Measurements from ENCODE around the gene SLF1.

The SLF1 gene

GRCh38 chr5:94623011-94623410 lies 4.5 kb downstream of the SLF1 start:
- DNase-seq (ENCODE audit: low read depth): no peak
- no peak for TF ChIP-seq CTCF (IDR thresholded peaks at IDR 0.05; ENCODE audit: low read depth, low read length, missing control alignments)
- H3K4me3 ChIP-seq (ENCODE audit: low read depth, low read length): no peak overlapping the region
- in situ Hi-C loops (cut with HindIII; ENCODE audit: low sequenced_read_pairs): no loop called here

- TF ChIP-seq CTCF (IDR thresholded peaks at IDR 0.05; ENCODE audit: low read depth, low read length, missing control alignments): no peak
- no peak for DNase-seq (ENCODE audit: low read depth)
- in situ Hi-C loops (cut with HindIII; ENCODE audit: low sequenced_read_pairs): no loop called here
- H3K4me3 ChIP-seq (ENCODE audit: low read depth, low read length): no peak overlapping the region
Measured at GRCh38 chr5:94623877-94624276, 5.4 kb downstream of the SLF1 start.

- in situ Hi-C loops (cut with HindIII; ENCODE audit: low sequenced_read_pairs): no loop called here
- H3K4me3 ChIP-seq (ENCODE audit: low read depth, low read length): no peak overlapping the region
- no peak for TF ChIP-seq CTCF (IDR thresholded peaks at IDR 0.05; ENCODE audit: low read depth, low read length, missing control alignments)
- DNase-seq (ENCODE audit: low read depth): no peak
Measured at GRCh38 chr5:94627191-94627590, 8.7 kb downstream of the SLF1 start.

GRCh38 chr5:94632024-94632423 lies 13.6 kb downstream of the SLF1 start:
- in situ Hi-C loops (cut with HindIII; ENCODE audit: low sequenced_read_pairs): no loop called here
- DNase-seq (ENCODE audit: low read depth): no peak
- H3K4me3 ChIP-seq (ENCODE audit: low read depth, low read length): no peak overlapping the region
- no peak for TF ChIP-seq CTCF (IDR thresholded peaks at IDR 0.05; ENCODE audit: low read depth, low read length, missing control alignments)

GRCh38 chr5:94640176-94640575 lies 21.7 kb downstream of the SLF1 start:
- in situ Hi-C loops (cut with HindIII; ENCODE audit: low sequenced_read_pairs): no loop called here
- no peak for DNase-seq (ENCODE audit: low read depth)
- no peak overlapping the region for H3K4me3 ChIP-seq (ENCODE audit: low read depth, low read length)
- TF ChIP-seq CTCF (IDR thresholded peaks at IDR 0.05; ENCODE audit: low read depth, low read length, missing control alignments): no peak

GRCh38 chr5:94645053-94645452 lies 26.6 kb downstream of the SLF1 start:
- no peak overlapping the region for H3K4me3 ChIP-seq (ENCODE audit: low read depth, low read length)
- no peak for DNase-seq (ENCODE audit: low read depth)
- TF ChIP-seq CTCF (IDR thresholded peaks at IDR 0.05; ENCODE audit: low read depth, low read length, missing control alignments): no peak
- in situ Hi-C loops (cut with HindIII; ENCODE audit: low sequenced_read_pairs): no loop called here

- no peak for TF ChIP-seq CTCF (IDR thresholded peaks at IDR 0.05; ENCODE audit: low read depth, low read length, missing control alignments)
- H3K4me3 ChIP-seq (ENCODE audit: low read depth, low read length): no peak overlapping the region
- in situ Hi-C loops (cut with HindIII; ENCODE audit: low sequenced_read_pairs): no loop called here
- no peak for DNase-seq (ENCODE audit: low read depth)
Measured at GRCh38 chr5:94646758-94647157, 28.3 kb downstream of the SLF1 start.

Measured in astrocyte of the cerebellum (primary cell).